Sigmoid colon (tissue), 7 donors: ENCODE results near the gene OGT. TPM values are rescaled to one million over a fixed set of nuclear protein-coding genes. Genes with fewer than 3 reads are reported as not detected.
A peak's percentile ranks its signal among the peaks of the same experiment; 100 is the strongest.

Source experiments
- DNase-seq: peaks from one replicate; pipeline ENCODE4 v3.0.0-alpha.2; 2019
- H3K27ac ChIP-seq, 4 donors: fragments of 200-600 bp; sonication (generic); one replicate each; pipeline ENCODE4 v1.5.1; 2016 to 2019; ENCODE audit warnings: mild to moderate bottlenecking in 1 of 4
- H3K27me3 ChIP-seq, 3 donors: fragments of 200-600 bp; sonication (generic); one replicate each; pipeline ENCODE4 v1.5.1; 2019; ENCODE audit warnings: mild to moderate bottlenecking in 1 of 3
- H3K36me3 ChIP-seq, 4 donors: fragments of 200-600 bp; sonication (generic); one replicate each; pipeline ENCODE4 v1.5.1; 2016 to 2019
- H3K4me1 ChIP-seq, 4 donors: fragments of 200-600 bp; sonication (generic); one replicate each; pipeline ENCODE4 v1.5.1; 2017 to 2019
- H3K4me3 ChIP-seq, 4 donors: fragments of 200-600 bp; sonication (generic); one replicate each; pipeline ENCODE4 v1.5.1; 2017 to 2019; ENCODE audit warnings: mild to moderate bottlenecking in 2 of 4, moderate library complexity in 1 of 4
- H3K9me3 ChIP-seq, 4 donors: fragments of 200-600 bp in 3 of 4; sonication (generic) in 3 of 4; one replicate each; pipeline versions ENCODE4 v1.5.1 to v1.6.1; 2013 to 2019
- CTCF ChIP-seq, 4 experiments: fragments of 450-650 bp in 3 of 4; fragments of 200-600 bp in 1 of 4; IDR thresholded peaks; one replicate each; pipeline ENCODE4 v1.5.1; 2016 to 2019; ENCODE audit warnings: antibody characterized with exemption in 4 of 4, mild to moderate bottlenecking in 3 of 4, moderate library complexity in 2 of 4
- EP300 ChIP-seq, 4 donors: sonication (generic); formaldehyde crosslinking; IDR thresholded peaks; one replicate each; pipeline ENCODE4 v1.6.1; 2017; ENCODE audit warnings: antibody characterized with exemption in 4 of 4
- POLR2A ChIP-seq, 2 donors: fragments of 450-650 bp; IDR thresholded peaks; one replicate each; pipeline ENCODE4 v1.6.1; 2016; ENCODE audit warnings: antibody characterized with exemption in 2 of 2, mild to moderate bottlenecking in 2 of 2, moderate library complexity in 2 of 2
- POLR2AphosphoS5 ChIP-seq, 4 donors: sonication (generic); formaldehyde crosslinking; IDR thresholded peaks; one replicate each; pipeline ENCODE4 v1.6.1; 2017; ENCODE audit warnings: antibody characterized with exemption in 4 of 4
- WGBS, 2 donors: extraction: QIAGEN DNeasy Blood & Tissue Kit; methylation state at CpG; one replicate each; pipeline ENCODE4 v1.1.7; 2013; 5-methylcytosine and 5-hydroxymethylcytosine counted together
- intact Hi-C: fragments of 100-400 bp; cut with DNase I; formaldehyde crosslinking; loops from one replicate; pipeline ENCODE4 v1.15.1; 2023
- polyA plus RNA-seq, 3 donors: library from polyadenylated mRNA; stranded (reverse); fragments of 200-250 nt; gene quantifications; one replicate each; pipeline ENCODE4 v1.2.3, GENCODE V29; 2013
- total RNA-seq, 4 donors: library from RNA; depleted of rRNA; stranded (reverse); fragments of >200 nt; gene quantifications; one replicate each; pipeline ENCODE4 v1.1.0, GENCODE V29; 2016
- donor health status: healthy with polysubstance abuse.
- donor health status: Bipolar disorder and iron deficiency.
- donor health status: healthy.

Gene OGT
- total RNA-seq (100 to 1,000 TPM; 104 to 201 (median 122) TPM), polyA plus RNA-seq (10 to 100 TPM in 1 of 3 donors, 1 to 10 TPM in 2; 7.8 to 52.5 (median 8.6) TPM)

DNA sequence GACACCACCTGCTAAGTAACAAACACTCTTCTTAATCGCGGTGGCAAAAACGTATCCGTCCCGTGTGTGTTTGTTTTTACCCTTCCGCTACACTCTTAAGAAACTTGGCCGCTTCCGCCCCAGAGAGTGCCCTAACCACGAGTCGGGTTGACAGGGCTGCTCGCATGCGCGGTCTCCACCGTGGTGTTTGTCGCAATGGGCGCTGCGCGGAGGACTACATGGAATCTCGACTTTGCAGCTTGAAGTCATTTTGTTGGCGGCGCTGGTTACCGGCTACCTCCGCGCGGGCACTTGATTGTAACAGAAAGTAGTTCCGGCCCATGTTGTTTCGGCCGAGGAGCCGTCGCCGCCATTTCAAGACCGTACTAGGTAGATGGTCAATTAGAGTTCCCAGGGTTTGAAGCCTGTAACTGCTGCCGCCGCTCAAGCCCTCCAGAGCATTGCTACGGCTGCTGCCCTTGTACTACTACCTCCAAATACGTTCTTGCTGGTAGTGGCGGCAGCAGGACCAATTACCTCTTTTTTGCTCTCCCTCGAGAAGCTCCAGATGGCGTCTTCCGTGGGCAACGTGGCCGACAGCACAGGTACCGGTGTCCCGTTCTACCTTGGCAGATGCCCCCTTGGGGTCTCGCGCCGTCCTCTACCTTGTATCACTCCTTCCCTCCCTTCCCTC lies at the start of gene OGT:
Gene OGT (plus strand): TSS at position 352 of the 673 bp plus-strand sequence. CDS start 196 bp downstream, at position 548.
- Histone ChIP-seq H3K27me3 (no peaks in the 10 kb centered on the region), H3K4me3 (peak within 1 kb of the TSS; percentile 61 to 73 (median 66)), H3K36me3 (peaks cover 0 to 3% (median 0%) of the 10 kb centered on the region in 4 donors), H3K27ac (peak within 1 kb of the TSS; percentile 85 to 91 (median 88)), H3K4me1 (peaks cover 0 to 9% (median 4%) of the 10 kb centered on the region in 4 donors), H3K9me3 (no peaks in the 10 kb centered on the region)
- WGBS, 2 donors, result 0 to 1% methylated on average over 47 of the region's 47 CpGs
- DNase-seq, result peak; percentile 98
- TF ChIP-seq POLR2A (IDR thresholded peaks at IDR 0.05) (peak; percentile 29 to 32), EP300 (IDR thresholded peaks at IDR 0.05) (no peak), CTCF (IDR thresholded peaks at IDR 0.05) (no peak), POLR2AphosphoS5 (IDR thresholded peaks at IDR 0.05) (peak; percentile 57 to 86 (median 84))
- intact Hi-C loops, result loop anchor here (5.0 to 10.0 kb wide), 2 partner anchors 41 to 168 kb away; partner anchors contain the start of gene TAF1

DNA sequence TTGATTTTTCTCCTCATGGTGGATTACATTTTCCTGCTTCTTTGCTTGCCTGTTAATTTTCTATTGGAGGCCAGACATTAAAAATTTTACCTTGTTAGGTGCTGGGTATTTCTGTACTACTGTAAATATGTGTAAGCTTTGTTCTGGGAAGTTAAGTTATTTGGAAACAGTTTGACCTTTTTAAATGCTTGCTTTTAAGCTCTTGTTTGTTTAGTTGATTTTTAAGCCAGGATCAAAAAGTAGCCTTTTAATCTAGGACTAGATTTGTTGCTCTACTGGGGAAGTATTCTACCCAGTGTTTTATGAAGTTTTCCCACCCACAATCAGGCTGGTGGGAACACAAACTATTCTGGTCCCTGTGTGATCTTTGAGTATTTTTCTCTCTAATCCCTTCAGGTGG lies 45.1 kb upstream of the OGT start:
- TF ChIP-seq POLR2AphosphoS5 (IDR thresholded peaks at IDR 0.05) (no peak), CTCF (IDR thresholded peaks at IDR 0.05) (no peak), EP300 (IDR thresholded peaks at IDR 0.05) (no peak), POLR2A (IDR thresholded peaks at IDR 0.05) (no peak)
- no peak for DNase-seq
- no peaks in the 10 kb centered on the region for H3K27me3 ChIP-seq
- H3K4me3 ChIP-seq, result no peak overlapping the region
- H3K9me3 ChIP-seq, result no peaks in the 10 kb centered on the region
- no peak overlapping the region for H3K27ac ChIP-seq
- no peaks in the 10 kb centered on the region for H3K36me3 ChIP-seq
- peaks cover 0 to under 1% (median 0%) of the 10 kb centered on the region in 4 donors for H3K4me1 ChIP-seq
- intact Hi-C loops, result no loop called here

- DNase-seq, result no peak
- no peaks in the 10 kb centered on the region for H3K36me3 ChIP-seq
- no peak overlapping the region for H3K4me3 ChIP-seq
- no peaks in the 10 kb centered on the region for H3K27me3 ChIP-seq
- WGBS, 2 donors, result 93% methylated on average over 5 of the region's 5 CpGs
- intact Hi-C loops, result no loop called here
- no peak for TF ChIP-seq POLR2A (IDR thresholded peaks at IDR 0.05)
- no peak for TF ChIP-seq POLR2AphosphoS5 (IDR thresholded peaks at IDR 0.05)
- no peak for TF ChIP-seq CTCF (IDR thresholded peaks at IDR 0.05)
- no peak for TF ChIP-seq EP300 (IDR thresholded peaks at IDR 0.05)
- peaks cover 0 to 5% (median 0%) of the 10 kb centered on the region in 4 donors for H3K4me1 ChIP-seq
- H3K27ac ChIP-seq, result no peak overlapping the region
- no peaks in the 10 kb centered on the region for H3K9me3 ChIP-seq
Observed at GRCh38 chrX:71489540-71489939, 43.4 kb upstream of the OGT start.

GRCh38 chrX:71492231-71493065 lies 40.5 kb upstream of the OGT start:
- no peaks in the 10 kb centered on the region for H3K27me3 ChIP-seq
- WGBS, 2 donors, result 2 to 18% methylated on average over 76 of the region's 76 CpGs
- no peaks in the 10 kb centered on the region for H3K9me3 ChIP-seq
- peak overlapping the region; percentile 33 to 61 (median 56) for H3K4me3 ChIP-seq
- peak; percentile 77 for DNase-seq
- intact Hi-C loops, result loop anchor here (5.0 kb wide), 1 partner anchor 40 kb away; the partner anchor contains the start of gene OGT
- H3K27ac ChIP-seq, result peak overlapping the region in 3 of 4 donors; percentile 39 to 65 (median 44)
- TF ChIP-seq POLR2AphosphoS5 (IDR thresholded peaks at IDR 0.05) (peak in 1 of 4 donors; percentile 27), EP300 (IDR thresholded peaks at IDR 0.05) (no peak), POLR2A (IDR thresholded peaks at IDR 0.05) (no peak), CTCF (IDR thresholded peaks at IDR 0.05) (no peak)
- no peaks in the 10 kb centered on the region for H3K36me3 ChIP-seq
- H3K4me1 ChIP-seq, result peaks cover 0 to 5% (median 0%) of the 10 kb centered on the region in 4 donors
